HG03469 (cell line): ENCODE results near the gene COLGALT1.

ENCODE experiments used
- ATAC-seq: cut with Tn5 transposase; IDR thresholded peaks from one replicate; pipeline ENCODE4 v1.9.1; 2021; ENCODE audit warnings: mild to moderate bottlenecking, moderate library complexity, moderate number of reproducible peaks; ENCODE audit not compliant: unreplicated experiment

Gene COLGALT1

GRCh38 chr19:17617807-17618192 lies 62.4 kb downstream of the COLGALT1 start:
- ATAC-seq = no peak

- no peak for ATAC-seq
These were observed 62.9 kb downstream of the COLGALT1 start for GRCh38 chr19:17618281-17618903.

GRCh38 chr19:17618936-17619335 lies 63.5 kb downstream of the COLGALT1 start:
- no peak for ATAC-seq

GRCh38 chr19:17620696-17621095 lies 65.2 kb downstream of the COLGALT1 start:
- ATAC-seq = no peak

- no peak for ATAC-seq
These were observed 67.9 kb downstream of the COLGALT1 start for GRCh38 chr19:17623224-17623935.

- no peak for ATAC-seq
These were observed 69.0 kb downstream of the COLGALT1 start for GRCh38 chr19:17624314-17624991.

- ATAC-seq = no peak
These were observed 69.6 kb downstream of the COLGALT1 start for GRCh38 chr19:17625043-17625442.

- ATAC-seq = no peak
These were observed 70.5 kb downstream of the COLGALT1 start for GRCh38 chr19:17625980-17626379.

- ATAC-seq = no peak
These were observed 71.1 kb downstream of the COLGALT1 start for GRCh38 chr19:17626456-17627015.

GRCh38 chr19:17627161-17627560 lies 71.7 kb downstream of the COLGALT1 start:
- no peak for ATAC-seq

- no peak for ATAC-seq
These were observed 72.5 kb downstream of the COLGALT1 start for GRCh38 chr19:17627921-17628320.

- no peak for ATAC-seq
These were observed 74.3 kb downstream of the COLGALT1 start for GRCh38 chr19:17629760-17630159.

GRCh38 chr19:17632577-17632976 lies 77.1 kb downstream of the COLGALT1 start:
- no peak for ATAC-seq
